Liver (tissue), 3 donors: ENCODE measurements around the gene DCDC2B.

ENCODE experiments used
- GABPA ChIP-seq, 2 donors: IDR thresholded peaks in 1 of 2; conservative IDR thresholded peaks in 1 of 2; 2 replicates each; pipeline ENCODE4 v1.6.1; 2016; ENCODE audit warnings: antibody characterized with exemption in 2 of 2, mild to moderate bottlenecking in 1 of 2, moderate library complexity in 1 of 2
- JUND ChIP-seq, 2 donors: IDR thresholded peaks; 2 replicates each; pipeline ENCODE4 v1.6.1; 2016; ENCODE audit warnings: antibody characterized with exemption in 2 of 2
- MAX ChIP-seq: IDR thresholded peaks from 2 replicates; pipeline ENCODE4 v1.6.1; 2016; ENCODE audit warnings: antibody characterized with exemption
- RAD21 ChIP-seq, 2 donors: IDR thresholded peaks; 2 replicates each; pipeline ENCODE4 v1.6.1; 2016; ENCODE audit warnings: antibody characterized with exemption in 2 of 2, mild to moderate bottlenecking in 2 of 2
- REST ChIP-seq: IDR thresholded peaks from 2 replicates; pipeline ENCODE4 v1.6.1; 2016; ENCODE audit warnings: antibody characterized with exemption, mild to moderate bottlenecking
- RXRA ChIP-seq, 2 donors: IDR thresholded peaks; 2 replicates each; pipeline ENCODE4 v1.6.1; 2017 to 2018; ENCODE audit warnings: antibody characterized with exemption in 2 of 2, mild to moderate bottlenecking in 1 of 2
- SP1 ChIP-seq: IDR thresholded peaks from 2 replicates; pipeline ENCODE4 v1.6.1; 2018; ENCODE audit warnings: antibody characterized with exemption, mild to moderate bottlenecking
- TAF1 ChIP-seq: conservative IDR thresholded peaks from 2 replicates; pipeline ENCODE4 v1.6.1; 2016; ENCODE audit warnings: antibody characterized with exemption, mild to moderate bottlenecking
- ZBTB33 ChIP-seq: IDR thresholded peaks from 2 replicates; pipeline ENCODE4 v1.6.1; 2016; ENCODE audit warnings: antibody characterized with exemption
- TF ChIP-seq, protein P1 (sequence below): fragments of 150-350 bp; IDR thresholded peaks from 2 replicates; pipeline ENCODE4 v1.5.1; 2017; ENCODE audit warnings: improper control_type of control experiment, low read depth, low read length; ENCODE audit not compliant: missing input control
- donor health status: healthy.
- donor health status: healthy.

DNA sequence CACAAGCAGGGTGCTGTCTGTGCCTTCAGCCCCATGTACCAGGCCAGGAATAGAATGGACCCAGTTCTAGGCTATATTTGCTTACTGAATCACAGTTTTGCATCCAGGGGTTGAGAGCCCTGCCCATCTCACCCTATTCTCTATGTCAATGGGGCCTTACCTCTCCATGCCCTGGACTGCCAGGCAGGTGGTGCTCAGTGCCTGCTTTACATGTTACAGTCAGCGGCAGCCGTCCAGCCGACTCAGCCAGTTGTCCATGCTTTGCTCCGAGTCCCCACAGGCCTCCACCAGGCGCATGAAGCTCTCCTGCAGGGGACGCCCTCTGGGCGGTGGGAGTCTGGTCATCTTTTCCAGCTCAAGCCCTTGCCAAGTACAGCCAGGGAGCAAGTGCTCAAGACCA is 25.9 kb downstream of the DCDC2B start:
- TF ChIP-seq, protein P1, sequence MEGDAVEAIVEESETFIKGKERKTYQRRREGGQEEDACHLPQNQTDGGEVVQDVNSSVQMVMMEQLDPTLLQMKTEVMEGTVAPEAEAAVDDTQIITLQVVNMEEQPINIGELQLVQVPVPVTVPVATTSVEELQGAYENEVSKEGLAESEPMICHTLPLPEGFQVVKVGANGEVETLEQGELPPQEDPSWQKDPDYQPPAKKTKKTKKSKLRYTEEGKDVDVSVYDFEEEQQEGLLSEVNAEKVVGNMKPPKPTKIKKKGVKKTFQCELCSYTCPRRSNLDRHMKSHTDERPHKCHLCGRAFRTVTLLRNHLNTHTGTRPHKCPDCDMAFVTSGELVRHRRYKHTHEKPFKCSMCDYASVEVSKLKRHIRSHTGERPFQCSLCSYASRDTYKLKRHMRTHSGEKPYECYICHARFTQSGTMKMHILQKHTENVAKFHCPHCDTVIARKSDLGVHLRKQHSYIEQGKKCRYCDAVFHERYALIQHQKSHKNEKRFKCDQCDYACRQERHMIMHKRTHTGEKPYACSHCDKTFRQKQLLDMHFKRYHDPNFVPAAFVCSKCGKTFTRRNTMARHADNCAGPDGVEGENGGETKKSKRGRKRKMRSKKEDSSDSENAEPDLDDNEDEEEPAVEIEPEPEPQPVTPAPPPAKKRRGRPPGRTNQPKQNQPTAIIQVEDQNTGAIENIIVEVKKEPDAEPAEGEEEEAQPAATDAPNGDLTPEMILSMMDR = no peak
- TF ChIP-seq RAD21 (IDR thresholded peaks at IDR 0.05) (peak in 1 of 2 donors; percentile 35), TAF1 (no peak), RXRA (IDR thresholded peaks at IDR 0.05) (no peak), MAX (no peak), ZBTB33 (no peak), REST (no peak), GABPA (IDR thresholded peaks at IDR 0.05 in 1 of 2, conservative IDR thresholded peaks at IDR 0.05 in 1 of 2) (no peak), SP1 (no peak), JUND (IDR thresholded peaks at IDR 0.05) (no peak)
